ENCODE data around the gene LRMDA.

The LRMDA gene

GRCh38 chr10:75845176-75845947 is 413.9 kb downstream of the LRMDA start:
- no peaks in the 10 kb centered on the region for H3K9me3 ChIP-seq
- intact Hi-C loops (cut with DNase I; ENCODE audit: low total_unique reads) = no loop called here
- H3K4me3 ChIP-seq = no peak overlapping the region
- H3K4me1 ChIP-seq = no peaks in the 10 kb centered on the region
- no peak overlapping the region for H3K27ac ChIP-seq
- no peaks in the 10 kb centered on the region for H3K27me3 ChIP-seq
- DNase-seq = no peak
- no peaks in the 10 kb centered on the region for H3K36me3 ChIP-seq
- no peak for TF ChIP-seq CTCF (IDR thresholded peaks at IDR 0.05)

GRCh38 chr10:75847477-75847876 is 416.1 kb downstream of the LRMDA start:
- Histone ChIP-seq H3K27ac (no peak overlapping the region), H3K36me3 (no peaks in the 10 kb centered on the region), H3K4me3 (no peak overlapping the region), H3K9me3 (no peaks in the 10 kb centered on the region), H3K27me3 (no peaks in the 10 kb centered on the region), H3K4me1 (no peaks in the 10 kb centered on the region)
- intact Hi-C loops (cut with DNase I; ENCODE audit: low total_unique reads) = no loop called here
- TF ChIP-seq CTCF (IDR thresholded peaks at IDR 0.05) = no peak
- DNase-seq = no peak

- H3K4me3 ChIP-seq = no peak overlapping the region
- intact Hi-C loops (cut with DNase I; ENCODE audit: low total_unique reads) = no loop called here
- no peaks in the 10 kb centered on the region for H3K4me1 ChIP-seq
- no peaks in the 10 kb centered on the region for H3K36me3 ChIP-seq
- TF ChIP-seq CTCF (IDR thresholded peaks at IDR 0.05) = no peak
- H3K27ac ChIP-seq = no peak overlapping the region
- H3K9me3 ChIP-seq = no peaks in the 10 kb centered on the region
- no peak for DNase-seq
- H3K27me3 ChIP-seq = no peaks in the 10 kb centered on the region
Observed at GRCh38 chr10:75851580-75852345, 420.3 kb downstream of the LRMDA start.

- no peak for DNase-seq
- Histone ChIP-seq H3K4me1 (no peaks in the 10 kb centered on the region), H3K4me3 (no peak overlapping the region), H3K27me3 (no peaks in the 10 kb centered on the region), H3K27ac (no peak overlapping the region), H3K9me3 (no peaks in the 10 kb centered on the region), H3K36me3 (no peaks in the 10 kb centered on the region)
- intact Hi-C loops (cut with DNase I; ENCODE audit: low total_unique reads) = no loop called here
- TF ChIP-seq CTCF (IDR thresholded peaks at IDR 0.05) = no peak
Observed at GRCh38 chr10:75852851-75853484, 421.5 kb downstream of the LRMDA start.

- H3K27me3 ChIP-seq = no peaks in the 10 kb centered on the region
- no peaks in the 10 kb centered on the region for H3K4me1 ChIP-seq
- H3K9me3 ChIP-seq = no peaks in the 10 kb centered on the region
- no peak overlapping the region for H3K27ac ChIP-seq
- TF ChIP-seq CTCF (IDR thresholded peaks at IDR 0.05) = no peak
- intact Hi-C loops (cut with DNase I; ENCODE audit: low total_unique reads) = no loop called here
- H3K4me3 ChIP-seq = no peak overlapping the region
- DNase-seq = no peak
- no peaks in the 10 kb centered on the region for H3K36me3 ChIP-seq
Observed at GRCh38 chr10:75857269-75857846, 425.9 kb downstream of the LRMDA start.

Measured in tibial artery (tissue), 4 donors.